HG03175 (cell line): ENCODE data around the gene DMBX1.

ENCODE experiments used
- ATAC-seq: cut with Tn5 transposase; IDR thresholded peaks from one replicate; pipeline ENCODE4 v1.9.1; 2021; ENCODE audit warnings: mild to moderate bottlenecking, moderate library complexity; ENCODE audit not compliant: unreplicated experiment

Gene DMBX1

DNA sequence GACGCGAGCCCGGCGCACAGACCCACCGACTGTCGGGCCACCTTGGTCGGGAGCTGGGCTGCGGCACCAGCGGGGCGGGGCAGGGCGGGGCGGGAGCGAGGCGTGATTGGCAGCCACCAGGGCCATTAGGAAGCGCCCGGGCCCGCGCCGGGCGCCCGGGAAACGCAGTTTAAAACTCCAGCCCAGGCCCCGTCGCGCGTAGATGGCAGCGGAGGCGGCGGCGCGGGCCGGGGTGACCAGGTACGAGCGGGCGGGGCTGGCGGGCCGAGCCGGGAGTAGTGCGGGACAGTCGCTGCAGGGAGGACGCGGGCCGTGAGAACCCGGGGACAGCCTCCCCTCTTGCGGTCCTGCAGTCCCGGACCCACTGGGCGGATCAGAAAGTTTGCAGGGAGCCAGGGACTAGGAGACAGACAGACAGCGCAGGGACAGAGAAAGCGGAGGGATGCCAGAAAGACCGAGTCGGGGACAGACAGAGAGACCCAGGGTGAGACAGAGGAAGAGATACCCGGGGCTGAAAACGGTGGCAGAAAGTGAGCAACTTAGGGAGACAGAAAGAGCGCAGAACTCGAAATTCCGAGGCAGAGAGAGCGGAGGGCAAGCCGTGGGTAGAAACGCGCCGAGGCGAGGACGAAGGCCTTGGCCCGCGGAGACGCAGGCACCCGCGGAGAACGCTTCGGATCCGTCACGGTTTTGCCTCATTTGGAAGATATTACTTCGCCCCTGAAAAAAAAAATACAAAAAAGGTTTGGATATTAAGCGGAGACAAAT lies at the start of gene DMBX1:
Gene DMBX1, plus strand, starts transcription at position 199 of the 768 bp plus-strand sequence. CDS start 17,175 bp downstream, outside the sequence.
- ATAC-seq, result no peak

- ATAC-seq, result no peak
Measured at GRCh38 chr1:46440478-46440877, 49.2 kb upstream of the DMBX1 start.

- ATAC-seq, result peak; percentile 64
Measured at GRCh38 chr1:46442317-46443161, 47.1 kb upstream of the DMBX1 start.

- ATAC-seq, result no peak
Measured at GRCh38 chr1:46444466-46444865, 45.2 kb upstream of the DMBX1 start.

DNA sequence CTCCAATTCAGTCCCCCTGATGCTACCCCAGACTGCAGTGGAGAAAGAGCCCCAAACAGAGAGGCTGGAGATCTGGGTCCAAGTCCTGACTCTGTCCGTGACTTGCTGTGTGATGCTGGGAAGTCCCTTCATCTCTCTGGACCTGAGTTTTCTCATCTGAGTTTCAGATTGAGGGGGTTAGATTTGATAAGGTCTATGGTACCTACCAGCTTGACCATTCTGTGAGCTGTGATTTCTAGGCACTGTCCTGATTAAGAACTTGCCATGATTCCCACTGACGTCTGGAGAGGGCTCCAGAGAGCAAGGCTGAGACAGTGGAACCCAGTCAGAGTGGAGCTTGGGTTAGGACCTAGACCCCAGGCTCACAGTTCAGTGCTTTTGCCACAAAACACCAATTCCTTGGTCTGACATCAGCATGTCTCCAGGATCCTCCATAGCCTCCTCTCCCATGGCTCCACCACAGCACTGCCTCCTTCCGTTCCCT lies 43.8 kb upstream of the DMBX1 start:
- ATAC-seq, result no peak

DNA sequence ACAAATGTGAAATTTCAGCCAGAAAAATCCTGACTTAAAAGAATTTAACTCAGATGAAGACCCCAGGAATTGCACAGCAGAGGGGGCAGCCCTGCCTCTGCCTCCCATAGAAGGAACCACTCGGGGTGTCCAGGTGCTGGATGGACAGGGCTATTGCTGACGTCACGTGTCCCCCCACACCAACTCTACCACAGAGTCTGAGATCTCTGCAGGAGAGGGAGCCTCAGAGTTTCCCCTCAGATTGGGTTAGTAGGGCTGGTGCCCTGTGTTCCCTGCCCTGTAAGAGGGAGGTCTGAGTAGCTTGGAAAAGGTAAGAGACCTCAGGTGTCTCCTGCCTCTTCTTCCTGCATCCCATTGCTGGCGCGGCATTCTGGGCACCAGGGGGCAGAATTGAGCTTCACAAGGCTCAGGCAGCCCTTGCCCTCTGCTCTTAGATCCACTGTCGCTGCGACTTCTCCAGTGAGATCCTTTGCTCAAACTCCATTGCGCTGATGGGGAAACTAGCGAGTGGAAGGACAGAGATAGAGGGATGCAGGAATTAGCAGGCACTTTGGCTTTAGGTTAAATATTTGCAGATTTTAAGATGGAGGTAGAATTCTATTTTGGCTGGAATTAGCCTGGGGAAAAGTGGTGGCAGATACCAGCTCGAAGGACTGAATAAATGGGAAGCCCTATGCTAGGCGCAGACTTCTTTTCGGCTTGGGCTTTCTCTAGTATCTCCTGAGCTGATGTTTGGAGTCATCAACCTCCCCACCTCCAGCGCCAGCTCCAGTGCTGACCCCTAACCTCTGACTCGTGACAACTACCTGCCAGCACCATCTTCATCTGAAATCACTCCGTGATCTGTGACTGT lies 42.8 kb upstream of the DMBX1 start:
- ATAC-seq, result peak; percentile 40

- ATAC-seq, result no peak
Measured at GRCh38 chr1:46447499-46448108, 42.0 kb upstream of the DMBX1 start.

DNA sequence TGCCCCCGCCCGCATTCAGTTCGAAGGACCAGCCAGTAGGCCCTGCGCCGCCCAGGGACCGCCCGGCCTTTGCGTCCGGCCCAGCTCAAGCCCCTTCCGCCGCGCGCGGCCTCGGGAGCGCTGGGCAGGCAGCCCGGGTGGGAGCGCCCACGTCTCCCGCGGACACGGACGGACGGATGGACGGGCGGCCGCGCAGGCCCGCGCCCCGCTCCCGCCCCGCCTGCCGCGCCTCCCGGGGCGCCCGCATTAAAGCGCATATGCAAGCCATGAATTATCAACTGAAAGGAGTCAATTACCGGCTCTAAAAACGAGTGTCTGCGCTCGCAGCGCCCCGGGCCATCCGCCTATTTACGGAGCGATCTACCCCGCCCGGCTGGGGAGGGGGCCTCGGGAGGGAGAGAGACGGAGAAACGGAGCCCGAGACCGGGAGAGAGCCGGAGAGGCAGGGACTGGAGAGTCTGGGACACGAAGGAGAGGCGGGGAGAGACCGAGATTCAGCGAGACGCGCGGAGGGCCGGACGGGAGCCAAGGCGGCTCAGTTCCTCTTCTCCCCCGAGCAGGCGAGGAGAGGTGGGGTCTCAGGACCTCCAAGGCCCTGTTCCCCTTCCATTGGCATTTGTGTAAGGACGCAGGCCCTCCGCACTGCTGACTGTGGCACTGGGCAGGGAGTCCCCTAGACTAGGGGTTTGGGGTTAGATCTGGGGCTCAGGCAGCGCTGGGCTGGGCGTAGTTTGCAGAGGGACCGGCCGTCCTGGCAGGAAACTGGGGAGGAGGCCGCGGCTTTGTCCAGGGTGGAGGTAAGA lies 41.3 kb upstream of the DMBX1 start:
- ATAC-seq, result no peak

DNA sequence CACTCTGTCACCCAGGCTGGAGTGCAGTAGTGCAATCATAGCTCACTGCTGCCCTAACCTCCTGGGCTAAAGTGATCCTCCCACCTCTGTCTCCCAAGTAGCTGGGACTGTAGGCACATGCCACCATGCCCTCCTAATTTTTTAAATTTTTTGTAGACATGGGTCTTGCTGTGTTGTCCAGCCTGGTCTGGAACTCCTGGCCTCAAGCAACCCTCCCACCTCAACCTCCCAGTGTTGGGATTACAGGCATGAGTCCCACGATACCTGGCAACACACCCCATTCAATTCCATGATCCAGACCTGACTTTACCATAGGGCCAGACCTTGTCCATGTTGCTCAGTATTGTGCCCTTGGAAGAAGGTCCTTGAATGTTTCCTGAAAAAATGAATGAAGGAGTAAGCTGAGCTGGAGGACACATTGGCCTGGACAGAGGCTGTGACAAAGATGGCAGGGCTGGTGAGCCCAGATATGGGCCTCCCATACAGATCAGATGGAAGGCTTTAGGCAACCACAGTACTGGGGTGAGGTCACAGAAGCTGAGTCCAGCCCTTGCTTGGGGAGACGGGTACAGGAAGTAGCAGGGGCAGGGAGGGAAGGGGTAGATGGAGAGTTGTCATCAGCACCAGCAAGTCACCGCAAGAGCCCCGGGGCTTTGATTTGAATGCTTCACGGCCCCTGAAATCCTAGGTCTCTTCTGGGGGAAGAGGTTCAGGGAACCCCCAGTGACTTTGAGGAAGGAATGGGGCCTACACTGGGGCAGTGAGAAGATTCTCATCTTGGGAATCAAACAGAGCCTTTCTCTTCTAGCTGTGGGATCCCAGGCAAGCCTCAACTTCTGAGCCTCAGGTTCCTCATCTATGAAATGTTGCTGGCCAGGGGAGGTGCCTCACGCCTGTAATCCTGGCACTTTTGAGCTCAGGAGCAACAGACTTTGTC lies 40.1 kb upstream of the DMBX1 start:
- no peak for ATAC-seq

- ATAC-seq, result no peak
Measured at GRCh38 chr1:46450160-46450517, 39.5 kb upstream of the DMBX1 start.

GRCh38 chr1:46451948-46452930 lies 37.4 kb upstream of the DMBX1 start:
- no peak for ATAC-seq

DNA sequence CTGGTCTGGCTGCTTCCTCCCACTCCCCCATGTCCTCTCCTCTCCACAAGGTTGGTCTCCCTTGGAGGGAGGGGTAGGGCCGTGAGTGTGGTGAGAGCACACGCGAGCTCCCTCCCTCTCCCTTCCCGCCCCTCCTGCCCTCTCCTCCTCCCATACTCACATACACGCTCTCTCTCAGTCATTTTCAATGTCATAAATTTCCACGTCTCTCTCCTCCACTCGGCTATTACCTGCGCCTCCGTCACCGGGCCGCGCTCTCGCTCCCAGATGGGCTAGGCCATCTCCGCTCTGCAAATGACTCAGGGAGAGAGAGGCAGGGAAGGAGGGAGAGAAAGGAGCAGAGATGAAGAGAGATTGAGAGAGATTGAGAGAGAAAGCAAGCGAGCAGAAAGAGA lies 36.7 kb upstream of the DMBX1 start:
- ATAC-seq, result no peak

- no peak for ATAC-seq
Measured at GRCh38 chr1:46453449-46453848, 36.2 kb upstream of the DMBX1 start.

GRCh38 chr1:46455951-46456350 lies 33.7 kb upstream of the DMBX1 start:
- no peak for ATAC-seq

DNA sequence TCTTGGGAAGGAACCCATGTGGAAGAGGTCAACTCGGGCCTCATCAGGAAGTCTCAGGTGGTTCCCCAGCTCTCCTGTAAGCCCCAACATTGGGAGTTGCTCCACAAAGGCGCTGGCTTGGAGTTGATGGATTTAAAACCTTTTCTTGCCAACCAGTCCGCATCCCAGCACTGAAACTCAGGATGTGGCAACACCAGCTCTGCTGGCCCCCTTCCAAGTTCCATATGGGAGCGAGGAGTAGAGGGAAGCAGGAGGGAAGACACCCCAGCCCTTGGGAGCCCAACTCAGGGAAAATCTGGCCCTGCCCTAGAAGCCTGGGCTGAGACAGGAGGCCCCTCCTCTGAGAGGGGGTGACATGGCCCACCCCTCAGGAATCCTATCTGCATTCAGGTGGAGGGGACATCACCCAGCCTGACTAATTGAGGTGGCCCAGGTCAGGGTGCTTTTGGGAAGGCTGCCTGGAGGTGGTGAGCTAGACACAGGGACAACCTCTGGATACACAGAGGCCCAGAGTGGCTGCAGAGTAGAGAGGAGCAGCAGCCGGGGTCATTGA lies 33.1 kb upstream of the DMBX1 start:
- no peak for ATAC-seq

- ATAC-seq, result no peak
Measured at GRCh38 chr1:46457178-46457577, 32.5 kb upstream of the DMBX1 start.

DNA sequence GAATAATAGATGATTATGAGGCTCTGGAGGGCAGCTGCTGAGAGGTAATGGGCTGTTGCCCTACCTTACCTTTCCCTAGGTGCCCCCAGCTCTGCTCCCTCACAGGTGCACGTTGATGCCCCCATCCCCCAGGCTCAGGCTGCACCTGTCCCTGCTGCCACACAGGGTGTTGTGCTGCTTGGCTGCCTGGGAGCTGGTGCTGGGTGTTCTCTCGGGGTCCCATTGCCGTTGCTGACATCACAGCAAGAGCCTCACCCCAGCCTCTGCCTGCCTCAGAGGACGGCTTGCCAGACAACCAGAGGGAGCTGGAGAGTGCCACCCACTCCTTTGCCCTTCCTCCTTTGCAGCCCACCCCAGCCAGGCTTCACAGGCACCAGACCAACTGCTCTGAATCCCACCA lies 31.4 kb upstream of the DMBX1 start:
- no peak for ATAC-seq
